Nephron progenitor cell (in vitro differentiated cells): Measurements from ENCODE around the gene ITGAV.

Experiments
- DNase-seq: peaks from one replicate; pipeline ENCODE4 v3.0.0; 2021
- H3K27ac Mint-ChIP-seq: 2 replicates; pipeline ENCODE4 v1.8.0; 2021; ENCODE audit warnings: mild to moderate bottlenecking, moderate library complexity, mixed read lengths
- H3K27me3 Mint-ChIP-seq: 2 replicates; pipeline ENCODE4 v1.8.0; 2021; ENCODE audit warnings: mild to moderate bottlenecking, low read depth, mixed read lengths; ENCODE audit not compliant: poor library complexity
- H3K36me3 Mint-ChIP-seq: 2 replicates; pipeline ENCODE4 v1.8.0; 2021; ENCODE audit warnings: low read depth, mixed read lengths
- H3K4me1 Mint-ChIP-seq: 2 replicates; pipeline ENCODE4 v1.8.0; 2021; ENCODE audit warnings: mixed read lengths
- H3K4me3 Mint-ChIP-seq: 2 replicates; pipeline ENCODE4 v1.8.0; 2021; ENCODE audit warnings: mild to moderate bottlenecking, moderate library complexity, mixed read lengths
- H3K9me3 Mint-ChIP-seq: 2 replicates; pipeline ENCODE4 v1.8.0; 2021; ENCODE audit warnings: mild to moderate bottlenecking, moderate library complexity, mixed read lengths
- TF ChIP-seq, protein P1 (sequence below): fragments of 200-600 bp; sonication (generic); IDR thresholded peaks from 2 replicates; pipeline ENCODE4 v1.5.0; 2021; ENCODE audit warnings: antibody characterized with exemption

ITGAV gene

DNA sequence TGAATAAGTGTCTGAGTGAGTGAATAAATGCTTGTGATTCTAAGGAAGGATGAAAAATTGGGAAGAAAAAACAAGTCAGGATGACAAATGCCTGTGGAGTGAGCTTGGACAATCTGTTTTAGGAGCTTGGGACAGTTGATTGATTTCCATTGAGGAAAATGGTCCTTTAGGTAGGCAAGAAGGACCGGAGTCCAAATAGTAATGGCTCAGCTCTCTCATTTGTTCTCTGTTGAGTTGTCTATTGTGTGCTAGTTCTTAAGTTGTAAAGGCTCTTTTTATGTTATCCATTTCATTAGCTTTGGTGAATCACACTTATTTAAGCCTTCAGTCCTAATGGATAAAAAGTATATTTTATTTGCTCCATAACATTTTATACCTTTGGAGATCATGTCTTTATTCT is 135.9 kb downstream of the ITGAV start:
- Mint-ChIP-seq H3K36me3 (peaks cover 6% of the 10 kb centered on the region), H3K4me1 (no peaks in the 10 kb centered on the region), H3K27ac (no peak overlapping the region), H3K27me3 (no peaks in the 10 kb centered on the region), H3K4me3 (no peak overlapping the region), H3K9me3 (peaks cover 4% of the 10 kb centered on the region)
- DNase-seq, result no peak
- TF ChIP-seq, protein P1, sequence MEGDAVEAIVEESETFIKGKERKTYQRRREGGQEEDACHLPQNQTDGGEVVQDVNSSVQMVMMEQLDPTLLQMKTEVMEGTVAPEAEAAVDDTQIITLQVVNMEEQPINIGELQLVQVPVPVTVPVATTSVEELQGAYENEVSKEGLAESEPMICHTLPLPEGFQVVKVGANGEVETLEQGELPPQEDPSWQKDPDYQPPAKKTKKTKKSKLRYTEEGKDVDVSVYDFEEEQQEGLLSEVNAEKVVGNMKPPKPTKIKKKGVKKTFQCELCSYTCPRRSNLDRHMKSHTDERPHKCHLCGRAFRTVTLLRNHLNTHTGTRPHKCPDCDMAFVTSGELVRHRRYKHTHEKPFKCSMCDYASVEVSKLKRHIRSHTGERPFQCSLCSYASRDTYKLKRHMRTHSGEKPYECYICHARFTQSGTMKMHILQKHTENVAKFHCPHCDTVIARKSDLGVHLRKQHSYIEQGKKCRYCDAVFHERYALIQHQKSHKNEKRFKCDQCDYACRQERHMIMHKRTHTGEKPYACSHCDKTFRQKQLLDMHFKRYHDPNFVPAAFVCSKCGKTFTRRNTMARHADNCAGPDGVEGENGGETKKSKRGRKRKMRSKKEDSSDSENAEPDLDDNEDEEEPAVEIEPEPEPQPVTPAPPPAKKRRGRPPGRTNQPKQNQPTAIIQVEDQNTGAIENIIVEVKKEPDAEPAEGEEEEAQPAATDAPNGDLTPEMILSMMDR, result no peak

DNA sequence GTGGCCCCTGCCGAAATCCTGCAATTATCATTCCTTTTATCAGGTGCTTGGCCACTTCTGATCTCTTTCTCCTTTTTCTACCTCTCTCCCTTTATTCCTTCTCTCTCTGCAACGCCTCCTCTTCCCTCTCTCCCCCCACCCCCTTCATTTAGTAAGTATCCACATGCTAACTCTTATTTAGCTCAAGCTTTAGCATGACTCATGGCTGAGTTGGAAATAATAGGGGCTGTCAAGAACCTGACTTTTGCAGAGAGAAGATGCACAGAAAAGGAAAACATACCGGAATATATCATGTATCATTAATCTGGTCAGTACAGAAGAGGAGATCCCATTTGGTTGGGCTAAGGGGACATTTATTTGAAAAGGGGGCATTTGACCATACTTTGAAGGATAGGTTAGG is 137.1 kb downstream of the ITGAV start:
- Mint-ChIP-seq H3K9me3 (peaks cover 14% of the 10 kb centered on the region), H3K4me3 (no peak overlapping the region), H3K36me3 (peaks cover 6% of the 10 kb centered on the region), H3K27ac (no peak overlapping the region), H3K27me3 (no peaks in the 10 kb centered on the region), H3K4me1 (no peaks in the 10 kb centered on the region)
- no peak for DNase-seq
- TF ChIP-seq, protein P1, result no peak

DNA sequence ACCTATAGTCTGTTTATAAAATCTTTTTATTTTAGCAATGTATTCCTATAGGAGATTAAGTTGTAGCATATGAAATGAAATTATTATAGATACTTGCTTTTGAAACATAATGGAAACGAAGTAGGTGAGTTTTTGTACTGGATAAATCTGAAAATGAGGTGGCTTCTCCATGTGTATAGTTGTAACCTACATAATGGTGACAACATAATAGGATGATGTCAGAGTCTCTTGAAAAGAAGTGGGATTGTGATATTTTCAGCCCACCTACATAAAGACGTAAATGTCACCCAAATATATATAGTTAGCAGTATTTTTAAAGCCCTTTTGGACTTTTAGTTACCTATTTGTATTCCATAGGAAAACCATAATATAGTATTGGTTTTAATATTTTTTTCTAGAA is 138.8 kb downstream of the ITGAV start:
- H3K27me3 Mint-ChIP-seq, result no peaks in the 10 kb centered on the region
- H3K36me3 Mint-ChIP-seq, result peaks cover 6% of the 10 kb centered on the region
- DNase-seq, result no peak
- TF ChIP-seq, protein P1, result no peak
- H3K4me1 Mint-ChIP-seq, result no peaks in the 10 kb centered on the region
- no peak overlapping the region for H3K4me3 Mint-ChIP-seq
- peaks cover 25% of the 10 kb centered on the region for H3K9me3 Mint-ChIP-seq
- no peak overlapping the region for H3K27ac Mint-ChIP-seq
